ENCODE data around the gene ZP3. TPM values are rescaled to one million over a fixed set of nuclear protein-coding genes. Genes with fewer than 3 reads are reported as not detected.

ZP3 gene
- total RNA-seq, result 1 to 10 TPM; 1.7 to 3.5 TPM
- 2.0 TPM for polyA plus RNA-seq (ENCODE audit: insufficient read depth, low read depth, low replicate concordance)
- long read RNA-seq, donor 1, result 0 reads
- long read RNA-seq, donor 2, result 0 reads

DNA sequence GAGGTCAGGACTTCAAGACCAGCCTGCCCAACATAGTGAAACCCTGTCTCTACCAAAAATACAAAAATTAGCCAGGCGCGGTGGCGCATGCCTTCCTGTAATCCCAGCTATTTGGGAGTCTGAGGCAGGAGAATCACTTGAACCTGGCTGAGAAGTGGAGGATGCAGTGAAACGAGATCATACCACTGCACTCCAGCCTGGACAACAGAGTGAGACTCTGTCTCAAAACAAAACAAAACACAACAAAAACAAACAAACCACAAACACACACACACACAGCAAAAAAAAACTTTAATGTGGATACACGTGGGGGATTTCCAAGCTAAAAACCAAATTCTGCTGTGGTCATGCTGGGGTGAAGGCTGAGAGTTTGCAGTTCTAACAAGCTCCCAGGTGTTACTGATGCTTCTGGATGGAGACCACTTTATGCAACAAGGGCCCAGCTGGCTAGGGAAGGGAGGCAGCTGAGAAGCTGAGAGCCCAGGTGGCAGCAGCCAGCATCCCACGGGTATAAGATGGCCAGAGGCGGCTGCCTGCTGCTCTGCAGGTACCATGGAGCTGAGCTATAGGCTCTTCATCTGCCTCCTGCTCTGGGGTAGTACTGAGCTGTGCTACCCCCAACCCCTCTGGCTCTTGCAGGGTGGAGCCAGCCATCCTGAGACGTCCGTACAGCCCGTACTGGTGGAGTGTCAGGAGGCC, at the start of gene ZP3:
Gene ZP3 (plus strand): TSS at position 538 of the 699 bp plus-strand sequence. CDS start 15 bp downstream, at position 553.
- TF ChIP-seq, protein P1, sequence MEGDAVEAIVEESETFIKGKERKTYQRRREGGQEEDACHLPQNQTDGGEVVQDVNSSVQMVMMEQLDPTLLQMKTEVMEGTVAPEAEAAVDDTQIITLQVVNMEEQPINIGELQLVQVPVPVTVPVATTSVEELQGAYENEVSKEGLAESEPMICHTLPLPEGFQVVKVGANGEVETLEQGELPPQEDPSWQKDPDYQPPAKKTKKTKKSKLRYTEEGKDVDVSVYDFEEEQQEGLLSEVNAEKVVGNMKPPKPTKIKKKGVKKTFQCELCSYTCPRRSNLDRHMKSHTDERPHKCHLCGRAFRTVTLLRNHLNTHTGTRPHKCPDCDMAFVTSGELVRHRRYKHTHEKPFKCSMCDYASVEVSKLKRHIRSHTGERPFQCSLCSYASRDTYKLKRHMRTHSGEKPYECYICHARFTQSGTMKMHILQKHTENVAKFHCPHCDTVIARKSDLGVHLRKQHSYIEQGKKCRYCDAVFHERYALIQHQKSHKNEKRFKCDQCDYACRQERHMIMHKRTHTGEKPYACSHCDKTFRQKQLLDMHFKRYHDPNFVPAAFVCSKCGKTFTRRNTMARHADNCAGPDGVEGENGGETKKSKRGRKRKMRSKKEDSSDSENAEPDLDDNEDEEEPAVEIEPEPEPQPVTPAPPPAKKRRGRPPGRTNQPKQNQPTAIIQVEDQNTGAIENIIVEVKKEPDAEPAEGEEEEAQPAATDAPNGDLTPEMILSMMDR (IDR thresholded peaks at IDR 0.05), result no peak
- no peak for TF ChIP-seq POLR2A (IDR thresholded peaks at IDR 0.05)
- Histone ChIP-seq H3K36me3 (ENCODE audit: low read depth, missing control alignments) (no peaks in the 10 kb centered on the region), H3K9me3 (no peaks in the 10 kb centered on the region), H3K27ac (no peak within 1 kb of the TSS), H3K27me3 (no peaks in the 10 kb centered on the region), H3K4me3 (no peak within 1 kb of the TSS), H3K4me1 (no peaks in the 10 kb centered on the region)
- intact Hi-C loops (cut with DNase I; ENCODE audit: low total_unique reads), result no loop called here
- 85 to 89% methylated on average over 9 to 10 of the region's 10 CpGs for WGBS, 2 donors
- no peak for DNase-seq

DNA sequence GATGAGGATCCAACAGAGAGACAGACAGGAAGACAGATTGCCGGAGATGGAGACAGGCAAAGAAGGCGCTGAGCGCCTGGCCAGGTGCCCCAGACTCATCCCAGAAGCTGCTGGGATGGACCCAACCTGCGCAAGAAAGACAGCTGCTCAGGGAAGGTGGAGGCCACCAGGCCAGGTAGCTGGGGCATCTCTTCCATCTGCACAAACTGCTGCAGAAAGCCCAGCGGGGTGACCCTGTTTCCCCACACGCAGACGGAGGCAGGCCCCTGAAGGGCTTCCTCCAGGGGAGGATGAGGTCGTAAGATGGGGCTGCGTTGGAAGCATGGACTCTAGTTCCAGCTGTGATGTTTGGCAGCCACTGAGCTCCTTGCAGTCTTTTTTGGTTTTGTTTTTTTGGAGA, 49.5 kb upstream of the ZP3 start:
- H3K27me3 ChIP-seq, result no peaks in the 10 kb centered on the region
- no peaks in the 10 kb centered on the region for H3K9me3 ChIP-seq
- H3K36me3 ChIP-seq (ENCODE audit: low read depth, missing control alignments), result no peaks in the 10 kb centered on the region
- peaks cover 26% of the 10 kb centered on the region for H3K4me1 ChIP-seq
- H3K4me3 ChIP-seq, result no peak overlapping the region
- TF ChIP-seq, protein P1 (IDR thresholded peaks at IDR 0.05), result no peak
- TF ChIP-seq POLR2A (IDR thresholded peaks at IDR 0.05), result no peak
- no peak for DNase-seq
- H3K27ac ChIP-seq, result no peak overlapping the region
- intact Hi-C loops (cut with DNase I; ENCODE audit: low total_unique reads), result no loop called here
- WGBS, 2 donors, result 71 to 77% methylated on average over 9 of the region's 9 CpGs

DNA sequence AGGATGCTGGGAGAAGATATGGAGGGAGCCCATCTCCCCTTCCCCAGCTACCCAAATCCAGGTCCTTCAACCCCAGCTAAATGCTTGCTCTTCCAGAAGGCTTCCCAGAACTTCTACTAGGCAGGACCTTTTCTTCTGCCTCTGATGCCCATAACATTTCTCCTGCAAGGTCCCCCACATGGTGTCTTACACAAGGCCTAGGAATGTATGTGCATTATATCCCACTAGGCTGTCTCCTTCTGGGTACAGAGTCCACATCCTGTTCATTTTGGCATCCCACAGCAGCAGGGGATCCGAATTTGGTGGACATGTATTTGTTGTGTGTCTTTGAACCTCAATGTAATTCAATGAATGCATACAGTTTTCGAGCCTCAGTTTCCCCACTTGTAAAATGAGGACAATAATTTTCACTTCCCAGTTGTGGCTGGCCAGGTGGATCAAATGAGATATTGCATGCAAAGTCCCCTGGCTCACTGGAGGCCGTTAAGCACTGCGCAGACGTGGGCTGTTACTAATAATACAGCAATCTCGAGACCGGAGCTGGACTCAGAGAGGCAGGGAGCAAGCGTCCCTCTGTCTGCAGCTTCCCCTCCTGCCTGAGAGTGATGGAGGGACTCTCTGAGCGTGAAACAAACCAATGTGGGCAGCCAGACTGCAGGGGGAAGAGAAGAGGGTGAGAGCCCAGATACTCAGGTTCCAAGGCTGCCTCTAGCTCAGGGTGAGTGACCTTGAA, 47.4 kb upstream of the ZP3 start:
- WGBS, 2 donors, result 36 to 52% methylated on average over 9 of the region's 9 CpGs
- Histone ChIP-seq H3K4me3 (no peak overlapping the region), H3K27ac (peak overlapping the region in 1 of 2 donors; percentile 91), H3K9me3 (no peaks in the 10 kb centered on the region), H3K27me3 (no peaks in the 10 kb centered on the region), H3K4me1 (peaks cover 30% of the 10 kb centered on the region), H3K36me3 (ENCODE audit: low read depth, missing control alignments) (no peaks in the 10 kb centered on the region)
- intact Hi-C loops (cut with DNase I; ENCODE audit: low total_unique reads), result no loop called here
- peak; percentile 73 for DNase-seq
- no peak for TF ChIP-seq POLR2A (IDR thresholded peaks at IDR 0.05)
- TF ChIP-seq, protein P1 (IDR thresholded peaks at IDR 0.05), result no peak

DNA sequence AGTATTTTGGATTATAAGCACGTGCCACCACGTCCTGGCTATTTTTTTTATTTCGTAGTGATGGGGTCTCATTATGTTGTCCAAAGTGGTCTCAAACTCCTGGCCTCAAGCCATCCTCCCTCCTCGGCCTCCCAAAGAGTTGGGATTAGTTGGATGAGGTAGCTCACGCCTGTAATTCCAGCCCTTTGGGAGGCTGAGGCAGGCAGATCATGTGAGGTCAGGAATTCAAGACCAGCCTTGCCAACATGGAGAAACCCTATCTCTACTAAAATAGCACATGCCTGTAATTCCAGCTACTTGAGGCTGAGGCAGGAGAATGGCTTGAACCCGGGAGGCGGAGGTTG, 44.2 kb upstream of the ZP3 start:
- Histone ChIP-seq H3K27me3 (no peaks in the 10 kb centered on the region), H3K27ac (peak overlapping the region; percentile 86 to 91), H3K4me3 (peak overlapping the region in 1 of 2 donors; percentile 47), H3K9me3 (no peaks in the 10 kb centered on the region), H3K4me1 (peaks cover 21% of the 10 kb centered on the region), H3K36me3 (ENCODE audit: low read depth, missing control alignments) (no peaks in the 10 kb centered on the region)
- no peak for DNase-seq
- 42 to 58% methylated on average over 7 of the region's 7 CpGs for WGBS, 2 donors
- TF ChIP-seq POLR2A (IDR thresholded peaks at IDR 0.05), result no peak
- TF ChIP-seq, protein P1 (IDR thresholded peaks at IDR 0.05), result no peak
- intact Hi-C loops (cut with DNase I; ENCODE audit: low total_unique reads), result no loop called here
